ENCODE measurements around the gene SPINK5. TPM values are rescaled to one million over a fixed set of nuclear protein-coding genes. Genes with fewer than 3 reads are reported as not detected.

Gene SPINK5
- polyA plus RNA-seq, 2 of the 4 experiments (the other 2 are of a cell fraction): not detected

DNA sequence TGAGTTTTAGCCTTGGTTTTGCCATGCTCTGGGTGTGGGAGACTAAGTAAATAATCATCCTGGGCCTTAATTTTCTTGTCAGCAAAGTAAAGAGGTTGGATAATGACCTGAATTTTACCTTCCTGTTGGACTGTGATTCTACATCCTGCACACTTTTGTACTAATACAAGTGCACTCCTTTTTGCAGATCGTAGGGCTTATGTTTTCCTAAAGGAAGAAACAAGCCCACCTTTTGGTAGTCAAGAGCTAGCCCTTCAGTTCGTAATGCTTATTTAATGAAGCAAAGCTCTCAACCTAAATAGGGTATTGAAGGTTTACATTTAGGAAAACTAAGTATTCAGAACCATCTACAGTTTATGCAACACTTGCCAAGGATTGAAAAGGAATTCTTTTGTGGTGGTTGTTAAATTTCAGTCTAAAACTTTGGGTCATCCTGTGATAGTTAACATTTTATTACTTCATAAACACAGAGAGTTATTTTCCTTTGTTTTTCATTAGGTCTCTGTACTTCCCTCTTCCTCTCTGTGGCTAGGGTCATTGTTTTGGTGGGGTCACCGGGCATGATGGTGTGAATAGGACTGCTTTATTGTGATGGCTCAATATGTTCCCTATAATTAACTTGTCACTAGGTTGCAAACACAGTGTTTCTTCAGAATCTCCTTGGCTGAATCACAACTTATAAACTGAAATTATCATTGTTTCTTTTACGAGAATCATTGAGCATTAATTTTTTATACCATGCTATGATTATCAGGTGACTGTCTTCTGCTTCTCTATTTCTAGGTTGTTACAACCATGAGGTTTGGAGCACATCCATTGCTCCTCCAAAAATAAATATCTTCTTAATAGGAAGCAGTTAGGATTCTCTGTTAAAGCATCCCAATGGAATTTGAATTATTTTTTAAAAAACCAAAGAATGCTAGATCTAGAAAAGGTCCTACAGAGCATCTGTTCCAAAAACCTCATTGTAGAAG is 28.5 kb downstream of the SPINK5 start:
- Histone ChIP-seq H3K9me3 (no peaks in the 10 kb centered on the region), H3K4me1 (no peaks in the 10 kb centered on the region), H3K27ac (no peak overlapping the region), H3K4me2 (no peak overlapping the region), H3K4me3 (no peak overlapping the region)
- POLR2A ChIA-PET: no interaction called here
- ATAC-seq (no peak), DNase-seq (ENCODE audit: low read depth in 1 of 2, low spot score in 1 of 2) (no peak), FAIRE-seq (no peak)
- WGBS (ENCODE audit: missing lambda C conversion rate): 4% methylated on average over 4 of the region's 4 CpGs
- CTCF ChIA-PET: no interaction called here
- no peak for TF ChIP-seq NFE2L2 (conservative IDR thresholded peaks at IDR 0.05; ENCODE audit: low read length)
- no peak for TF ChIP-seq MYC (IDR thresholded peaks at IDR 0.05; ENCODE audit: borderline replicate concordance, low read length)
- no peak for TF ChIP-seq ZFP36 (IDR thresholded peaks at IDR 0.05; ENCODE audit: borderline replicate concordance, partially characterized antibody)
- TF ChIP-seq TFCP2L1 (CRISPR knock-in tag; IDR thresholded peaks at IDR 0.05): no peak
- no peak for TF ChIP-seq RNF2 (IDR thresholded peaks at IDR 0.05; ENCODE audit: borderline replicate concordance, low read depth)
- TF ChIP-seq, protein P1, sequence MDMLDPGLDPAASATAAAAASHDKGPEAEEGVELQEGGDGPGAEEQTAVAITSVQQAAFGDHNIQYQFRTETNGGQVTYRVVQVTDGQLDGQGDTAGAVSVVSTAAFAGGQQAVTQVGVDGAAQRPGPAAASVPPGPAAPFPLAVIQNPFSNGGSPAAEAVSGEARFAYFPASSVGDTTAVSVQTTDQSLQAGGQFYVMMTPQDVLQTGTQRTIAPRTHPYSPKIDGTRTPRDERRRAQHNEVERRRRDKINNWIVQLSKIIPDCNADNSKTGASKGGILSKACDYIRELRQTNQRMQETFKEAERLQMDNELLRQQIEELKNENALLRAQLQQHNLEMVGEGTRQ (IDR thresholded peaks at IDR 0.05): no peak
- no peak for TF ChIP-seq FOXS1 (CRISPR knock-in tag; IDR thresholded peaks at IDR 0.05)
- TF ChIP-seq, protein P2, sequence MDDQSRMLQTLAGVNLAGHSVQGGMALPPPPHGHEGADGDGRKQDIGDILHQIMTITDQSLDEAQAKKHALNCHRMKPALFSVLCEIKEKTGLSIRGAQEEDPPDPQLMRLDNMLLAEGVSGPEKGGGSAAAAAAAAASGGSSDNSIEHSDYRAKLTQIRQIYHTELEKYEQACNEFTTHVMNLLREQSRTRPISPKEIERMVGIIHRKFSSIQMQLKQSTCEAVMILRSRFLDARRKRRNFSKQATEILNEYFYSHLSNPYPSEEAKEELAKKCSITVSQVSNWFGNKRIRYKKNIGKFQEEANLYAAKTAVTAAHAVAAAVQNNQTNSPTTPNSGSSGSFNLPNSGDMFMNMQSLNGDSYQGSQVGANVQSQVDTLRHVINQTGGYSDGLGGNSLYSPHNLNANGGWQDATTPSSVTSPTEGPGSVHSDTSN (IDR thresholded peaks at IDR 0.05): no peak
- no peak for TF ChIP-seq TP53 (CRISPR knock-in tag; IDR thresholded peaks at IDR 0.05)
- no peak for TF ChIP-seq EHF (CRISPR knock-in tag; IDR thresholded peaks at IDR 0.05)
- TF ChIP-seq SMC3 (IDR thresholded peaks at IDR 0.05): no peak

DNA sequence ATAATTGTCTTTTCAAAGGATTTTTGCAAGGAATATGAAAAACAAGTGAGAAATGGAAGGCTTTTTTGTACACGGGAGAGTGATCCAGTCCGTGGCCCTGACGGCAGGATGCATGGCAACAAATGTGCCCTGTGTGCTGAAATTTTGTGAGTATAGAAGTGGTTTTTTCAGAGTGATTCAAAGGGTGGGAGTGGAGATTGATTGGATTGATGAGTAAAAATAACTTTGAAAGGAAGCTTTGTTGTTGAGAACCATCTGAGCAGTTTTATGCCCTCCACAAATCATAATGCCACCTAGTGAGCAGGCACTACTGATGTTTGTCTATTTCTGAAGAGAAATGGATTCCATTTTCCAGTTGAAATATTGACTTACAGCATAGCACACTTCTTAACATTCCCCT is 30.6 kb downstream of the SPINK5 start:
- Histone ChIP-seq H3K4me1 (no peaks in the 10 kb centered on the region), H3K27ac (no peak overlapping the region), H3K4me2 (no peak overlapping the region), H3K9me3 (no peaks in the 10 kb centered on the region), H3K4me3 (no peak overlapping the region)
- DNase-seq (ENCODE audit: low read depth in 1 of 2, low spot score in 1 of 2) (no peak), FAIRE-seq (no peak), ATAC-seq (no peak)
- WGBS (ENCODE audit: missing lambda C conversion rate): 74% methylated on average over 3 of the region's 3 CpGs
- ChIA-PET CTCF (interaction anchor here (1.1 kb wide), 1 partner anchor 85 kb away, joined by 3 read pairs; no protein-coding TSS in a partner anchor), POLR2A (no interaction called here)
- TF ChIP-seq POLR2A (IDR thresholded peaks at IDR 0.05; ENCODE audit: low read length) (no peak), CHD2 (IDR thresholded peaks at IDR 0.05; ENCODE audit: low read length, partially characterized antibody) (no peak), NPAS2 (CRISPR knock-in tag; IDR thresholded peaks at IDR 0.05; ENCODE audit: borderline replicate concordance) (no peak), FOSL2 (IDR thresholded peaks at IDR 0.05) (no peak), FOSL2 (CRISPR knock-in tag; IDR thresholded peaks at IDR 0.05) (no peak), MAZ (IDR thresholded peaks at IDR 0.05; ENCODE audit: borderline replicate concordance, low read depth, low read length) (no peak)
- TF ChIP-seq, protein P1 (IDR thresholded peaks at IDR 0.05): no peak
- TF ChIP-seq, protein P3, sequence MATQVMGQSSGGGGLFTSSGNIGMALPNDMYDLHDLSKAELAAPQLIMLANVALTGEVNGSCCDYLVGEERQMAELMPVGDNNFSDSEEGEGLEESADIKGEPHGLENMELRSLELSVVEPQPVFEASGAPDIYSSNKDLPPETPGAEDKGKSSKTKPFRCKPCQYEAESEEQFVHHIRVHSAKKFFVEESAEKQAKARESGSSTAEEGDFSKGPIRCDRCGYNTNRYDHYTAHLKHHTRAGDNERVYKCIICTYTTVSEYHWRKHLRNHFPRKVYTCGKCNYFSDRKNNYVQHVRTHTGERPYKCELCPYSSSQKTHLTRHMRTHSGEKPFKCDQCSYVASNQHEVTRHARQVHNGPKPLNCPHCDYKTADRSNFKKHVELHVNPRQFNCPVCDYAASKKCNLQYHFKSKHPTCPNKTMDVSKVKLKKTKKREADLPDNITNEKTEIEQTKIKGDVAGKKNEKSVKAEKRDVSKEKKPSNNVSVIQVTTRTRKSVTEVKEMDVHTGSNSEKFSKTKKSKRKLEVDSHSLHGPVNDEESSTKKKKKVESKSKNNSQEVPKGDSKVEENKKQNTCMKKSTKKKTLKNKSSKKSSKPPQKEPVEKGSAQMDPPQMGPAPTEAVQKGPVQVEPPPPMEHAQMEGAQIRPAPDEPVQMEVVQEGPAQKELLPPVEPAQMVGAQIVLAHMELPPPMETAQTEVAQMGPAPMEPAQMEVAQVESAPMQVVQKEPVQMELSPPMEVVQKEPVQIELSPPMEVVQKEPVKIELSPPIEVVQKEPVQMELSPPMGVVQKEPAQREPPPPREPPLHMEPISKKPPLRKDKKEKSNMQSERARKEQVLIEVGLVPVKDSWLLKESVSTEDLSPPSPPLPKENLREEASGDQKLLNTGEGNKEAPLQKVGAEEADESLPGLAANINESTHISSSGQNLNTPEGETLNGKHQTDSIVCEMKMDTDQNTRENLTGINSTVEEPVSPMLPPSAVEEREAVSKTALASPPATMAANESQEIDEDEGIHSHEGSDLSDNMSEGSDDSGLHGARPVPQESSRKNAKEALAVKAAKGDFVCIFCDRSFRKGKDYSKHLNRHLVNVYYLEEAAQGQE (IDR thresholded peaks at IDR 0.05): no peak
- TF ChIP-seq, protein P4, sequence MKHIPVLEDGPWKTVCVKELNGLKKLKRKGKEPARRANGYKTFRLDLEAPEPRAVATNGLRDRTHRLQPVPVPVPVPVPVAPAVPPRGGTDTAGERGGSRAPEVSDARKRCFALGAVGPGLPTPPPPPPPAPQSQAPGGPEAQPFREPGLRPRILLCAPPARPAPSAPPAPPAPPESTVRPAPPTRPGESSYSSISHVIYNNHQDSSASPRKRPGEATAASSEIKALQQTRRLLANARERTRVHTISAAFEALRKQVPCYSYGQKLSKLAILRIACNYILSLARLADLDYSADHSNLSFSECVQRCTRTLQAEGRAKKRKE (CRISPR knock-in tag; IDR thresholded peaks at IDR 0.05; ENCODE audit: low read depth): no peak
